HCT116 (cell line): ENCODE data around the gene LHX5. TPM values are rescaled to one million over a fixed set of nuclear protein-coding genes. Genes with fewer than 3 reads are reported as not detected.
A peak's percentile ranks its signal among the peaks of the same experiment; 100 is the strongest.

Experiments
- ATAC-seq: fragments of 200-7000 bp; cut with Tn5 transposase; 2 replicates; pipeline ENCODE4 v1.9.1; 2020; ENCODE audit warnings: mild to moderate bottlenecking, moderate library complexity
- BruUV-seq: library from RNA; stranded (reverse); fragments of 400-500 nt; replicated peaks from 2 replicates; lab custom pipeline; 2021; lab: Mats Ljungman, UMichigan
- CTCF ChIA-PET: fragments of 300-600 bp; sonication (Branson Sonifier 250); formaldehyde crosslinking; loops from one replicate; lab custom pipeline; 2021; ENCODE audit warnings: antibody characterized with exemption; lab: Charles Lee
- POLR2A ChIA-PET: fragments of 300-600, 350-600 bp; sonication (Branson Sonifier 250); formaldehyde crosslinking; loops from one replicate; lab custom pipeline; 2021; ENCODE audit warnings: antibody characterized with exemption; lab: Charles Lee
- RAD21 ChIA-PET, 2 experiments: fragments of 300-600 bp; sonication (Branson Sonifier 250); formaldehyde crosslinking; loops; one replicate each; lab custom pipeline; 2023; ENCODE audit warnings: low total read pairs in 2 of 2; ENCODE audit not compliant: uncharacterized antibody in 2 of 2, unreplicated experiment in 2 of 2, low non-redundant PET in 1 of 2; lab: Charles Lee
- DNase-seq: peaks from one replicate; pipeline ENCODE4 v3.0.0-alpha.2; 2010; ENCODE audit warnings: low read depth, low spot score
- H2AFZ ChIP-seq: fragments of 200-600 bp; shearing (Covaris generic), sonication (generic); 2 replicates; pipeline ENCODE4 v1.6.1; 2017; ENCODE audit warnings: low read depth, mixed run types, mixed read lengths, antibody characterized with exemption, low read length; ENCODE audit not compliant: poor library complexity, severe bottlenecking
- H3K27ac ChIP-seq: 2 replicates; pipeline ENCODE4 v1.5.1; 2012; ENCODE audit warnings: low read depth, low read length
- H3K27me3 ChIP-seq: fragments of 200-600 bp; sonication (generic); 2 replicates; pipeline ENCODE4 v1.6.1; 2016; ENCODE audit warnings: mixed run types, low read length, mixed read lengths; ENCODE audit not compliant: insufficient read depth
- H3K36me3 ChIP-seq, 2 experiments: fragments of 200-500 bp in 1 of 2; fragments of 200-600 bp in 1 of 2; sonication (Bioruptor generic) in 1 of 2; sonication (generic) in 1 of 2; 2 replicates each; pipeline versions ENCODE4 v1.5.1 to v1.6.1; 2014 to 2016; ENCODE audit warnings: low read length in 2 of 2, inconsistent platforms in 1 of 2, mixed read lengths in 1 of 2, mixed run types in 1 of 2; ENCODE audit not compliant: insufficient read depth in 2 of 2, control insufficient read depth in 1 of 2
- H3K4me1 ChIP-seq, 2 experiments: fragments of 200-600 bp in 1 of 2; sonication (generic) in 1 of 2; 2 replicates each; pipeline versions ENCODE4 v1.5.1 to v1.6.1; 2012 to 2017; ENCODE audit warnings: low read length in 2 of 2, inconsistent platforms in 1 of 2, mild to moderate bottlenecking in 1 of 2, mixed read lengths in 1 of 2, mixed run types in 1 of 2, moderate library complexity in 1 of 2; ENCODE audit not compliant: insufficient read depth in 2 of 2, control insufficient read depth in 1 of 2
- H3K4me2 ChIP-seq: fragments of 200-600 bp; sonication (generic); 2 replicates; pipeline ENCODE4 v1.6.1; 2017; ENCODE audit warnings: mixed run types, low read length, mixed read lengths
- H3K4me3 ChIP-seq, 2 experiments: fragments of 200-600 bp in 1 of 2; sonication (generic) in 1 of 2; replicated peaks in 1 of 2; 2 replicates each; pipeline ENCODE4 v1.5.1; 2011 to 2016; ENCODE audit warnings: low read length in 2 of 2, control low read depth in 1 of 2, low read depth in 1 of 2, mild to moderate bottlenecking in 1 of 2, mixed read lengths in 1 of 2, mixed run types in 1 of 2
- H3K79me2 ChIP-seq: fragments of 200-600 bp; sonication (generic); 2 replicates; pipeline ENCODE4 v1.6.1; 2017; ENCODE audit warnings: mild to moderate bottlenecking, mixed run types, low read length, moderate library complexity, mixed read lengths; ENCODE audit not compliant: insufficient read depth
- H3K9ac ChIP-seq: fragments of 200-600 bp; sonication (generic); 2 replicates; pipeline ENCODE4 v1.6.1; 2016; ENCODE audit warnings: low read length, mixed read lengths
- H3K9me2 ChIP-seq: fragments of 200-600 bp; sonication (generic), shearing (Covaris generic); 2 replicates; pipeline ENCODE4 v1.6.1; 2017; ENCODE audit warnings: mixed run types, mild to moderate bottlenecking, moderate library complexity; ENCODE audit not compliant: insufficient read depth
- H3K9me3 ChIP-seq, 2 experiments: fragments of 200-500 bp in 1 of 2; fragments of 200-600 bp in 1 of 2; sonication (Bioruptor generic) in 1 of 2; sonication (generic) in 1 of 2; 2 replicates each; pipeline ENCODE4 v1.6.1; 2014 to 2017; ENCODE audit warnings: low read length in 2 of 2, mixed read lengths in 2 of 2, inconsistent platforms in 1 of 2, low read depth in 1 of 2, mild to moderate bottlenecking in 1 of 2, mixed run types in 1 of 2, moderate library complexity in 1 of 2; ENCODE audit not compliant: control insufficient read depth in 1 of 2, insufficient read depth in 1 of 2
- H4K20me1 ChIP-seq: fragments of 200-600 bp; sonication (generic), shearing (Covaris generic); 2 replicates; pipeline ENCODE4 v1.6.1; 2017; ENCODE audit warnings: mixed run types, mild to moderate bottlenecking, moderate library complexity; ENCODE audit not compliant: insufficient read depth
- CEBPB ChIP-seq: IDR thresholded peaks from 2 replicates; pipeline ENCODE4 v1.6.1; 2012; ENCODE audit warnings: low read depth
- EZH2phosphoT487 ChIP-seq: fragments of 200-600 bp; IDR thresholded peaks from 2 replicates; pipeline ENCODE4 v1.6.1; 2018; ENCODE audit warnings: antibody characterized with exemption, borderline replicate concordance
- MAX ChIP-seq: IDR thresholded peaks from 2 replicates; pipeline ENCODE4 v1.6.1; 2012
- POLR2A ChIP-seq: IDR thresholded peaks from 2 replicates; pipeline ENCODE4 v1.7.0; 2011; ENCODE audit warnings: borderline replicate concordance; ENCODE audit not compliant: insufficient read depth, insufficient read length; ENCODE audit errors: extremely low read depth
- POLR2AphosphoS5 ChIP-seq: IDR thresholded peaks from 2 replicates; pipeline ENCODE4 v1.6.1; 2011; ENCODE audit warnings: mild to moderate bottlenecking, low read depth, low read length, moderate library complexity
- RAD21 ChIP-seq: IDR thresholded peaks from 2 replicates; pipeline ENCODE4 v1.6.1; 2012; ENCODE audit warnings: low read depth, mild to moderate bottlenecking
- ZFX ChIP-seq: fragments of 450-650 bp; IDR thresholded peaks from 2 replicates; pipeline ENCODE4 v1.6.1; 2017
- intact Hi-C: fragments of 100-400 bp; cut with micrococcal nuclease; formaldehyde crosslinking; loops from 2 replicates; pipeline ENCODE4 v1.10.0; 2022
- total RNA-seq: library from RNA; stranded (reverse); gene quantifications from one replicate; pipeline ENCODE4 v1.2.1, GENCODE V29; 2021; ENCODE audit not compliant: unreplicated experiment
- TF ChIP-seq, protein P1 (sequence below): IDR thresholded peaks from 2 replicates; pipeline ENCODE4 v1.6.1; 2012; ENCODE audit warnings: low read depth

Gene LHX5
- total RNA-seq, 1 experiment from 2014 or later, result 2.4 TPM

DNA sequence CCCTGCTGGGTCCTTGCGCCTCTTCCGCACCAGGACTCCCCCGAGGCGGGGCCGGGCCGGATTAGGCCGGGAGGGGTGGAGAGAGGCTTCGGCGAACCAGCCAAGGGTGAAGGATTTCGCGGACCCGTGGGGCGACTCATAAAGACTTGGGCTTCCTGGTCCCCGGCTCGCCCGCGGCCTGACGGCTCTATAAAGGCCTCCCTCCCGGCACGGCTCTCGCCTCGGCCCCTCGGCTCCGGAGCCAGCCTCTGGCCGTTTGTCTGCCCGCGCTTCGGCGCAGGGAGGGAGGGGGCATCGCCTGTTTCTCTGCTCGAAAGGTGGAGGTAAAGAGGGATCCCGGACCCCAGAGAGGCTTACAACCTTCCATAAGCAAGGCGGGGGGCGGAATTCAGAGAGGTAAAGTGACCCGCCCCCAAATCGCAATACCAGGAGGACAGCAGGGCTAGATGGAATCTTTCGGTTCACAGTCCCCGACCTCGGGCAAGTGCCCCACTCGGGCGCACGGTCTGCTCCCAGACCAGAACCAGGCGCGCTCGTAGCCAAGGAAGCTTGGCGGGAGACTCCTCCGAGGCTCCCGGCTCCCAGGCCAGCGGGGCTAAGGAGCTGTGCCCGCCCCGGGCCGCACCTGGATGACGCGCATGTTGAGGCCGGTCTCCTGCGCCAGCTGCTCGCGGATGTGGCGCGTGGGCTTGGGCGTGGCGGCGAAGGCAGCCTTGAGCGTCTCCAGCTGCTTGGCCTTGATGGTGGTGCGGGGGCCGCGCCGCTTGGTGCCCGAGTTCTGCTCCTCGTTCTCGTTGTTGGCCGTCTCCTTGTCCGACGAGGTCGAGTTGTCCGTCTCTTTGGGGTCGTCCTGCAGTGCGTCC lies 3.9 kb downstream of the LHX5 start:
- Histone ChIP-seq H4K20me1 (no peaks in the 10 kb centered on the region), H2AFZ (no peak overlapping the region), H3K4me3 (peak overlapping the region; percentile 53 to 68), H3K27ac (peak overlapping the region; percentile 40), H3K9ac (peak overlapping the region; percentile 74), H3K9me2 (no peaks in the 10 kb centered on the region), H3K9me3 (no peaks in the 10 kb centered on the region), H3K4me1 (peaks cover 4 to 14% of the 10 kb centered on the region in 2 experiments; a peak in 2 of 4 replicates), H3K79me2 (no peaks in the 10 kb centered on the region), H3K27me3 (peaks cover 4% of the 10 kb centered on the region; the same call in 1 of the 2 replicates), H3K4me2 (peak overlapping the region; percentile 83), H3K36me3 (no peaks in the 10 kb centered on the region)
- DNase-seq, result no peak
- TSS peak; percentile 69 for BruUV-seq
- RAD21 ChIA-PET, result no interaction called here
- peak; percentile 61 for TF ChIP-seq POLR2AphosphoS5
- peak; percentile 50; the same call in 1 of the 2 replicates for TF ChIP-seq ZFX
- peak; percentile 78 for TF ChIP-seq MAX
- no peak for TF ChIP-seq EZH2phosphoT487
- CTCF ChIA-PET, result no interaction called here
- ATAC-seq, result peak; percentile 76
- intact Hi-C loops, result no loop called here
- POLR2A ChIA-PET, result interaction anchor here (1.3 kb wide), 1 partner anchor 305 kb away, joined by 3 read pairs; no protein-coding TSS in a partner anchor

- peak; percentile 50 for ATAC-seq
- POLR2A ChIA-PET, result no interaction called here
- H3K4me3 ChIP-seq, result peak overlapping the region; percentile 53 to 68
These were observed 4.5 kb downstream of the LHX5 start for GRCh38 chr12:113467142-113467501.

More at GRCh38 chr12:113467142-113467501, 4.5 kb downstream of the LHX5 start:
- TF ChIP-seq CEBPB, result no peak
- TF ChIP-seq RAD21, result no peak
- TF ChIP-seq POLR2AphosphoS5, result peak; percentile 63
- TF ChIP-seq, protein P1, sequence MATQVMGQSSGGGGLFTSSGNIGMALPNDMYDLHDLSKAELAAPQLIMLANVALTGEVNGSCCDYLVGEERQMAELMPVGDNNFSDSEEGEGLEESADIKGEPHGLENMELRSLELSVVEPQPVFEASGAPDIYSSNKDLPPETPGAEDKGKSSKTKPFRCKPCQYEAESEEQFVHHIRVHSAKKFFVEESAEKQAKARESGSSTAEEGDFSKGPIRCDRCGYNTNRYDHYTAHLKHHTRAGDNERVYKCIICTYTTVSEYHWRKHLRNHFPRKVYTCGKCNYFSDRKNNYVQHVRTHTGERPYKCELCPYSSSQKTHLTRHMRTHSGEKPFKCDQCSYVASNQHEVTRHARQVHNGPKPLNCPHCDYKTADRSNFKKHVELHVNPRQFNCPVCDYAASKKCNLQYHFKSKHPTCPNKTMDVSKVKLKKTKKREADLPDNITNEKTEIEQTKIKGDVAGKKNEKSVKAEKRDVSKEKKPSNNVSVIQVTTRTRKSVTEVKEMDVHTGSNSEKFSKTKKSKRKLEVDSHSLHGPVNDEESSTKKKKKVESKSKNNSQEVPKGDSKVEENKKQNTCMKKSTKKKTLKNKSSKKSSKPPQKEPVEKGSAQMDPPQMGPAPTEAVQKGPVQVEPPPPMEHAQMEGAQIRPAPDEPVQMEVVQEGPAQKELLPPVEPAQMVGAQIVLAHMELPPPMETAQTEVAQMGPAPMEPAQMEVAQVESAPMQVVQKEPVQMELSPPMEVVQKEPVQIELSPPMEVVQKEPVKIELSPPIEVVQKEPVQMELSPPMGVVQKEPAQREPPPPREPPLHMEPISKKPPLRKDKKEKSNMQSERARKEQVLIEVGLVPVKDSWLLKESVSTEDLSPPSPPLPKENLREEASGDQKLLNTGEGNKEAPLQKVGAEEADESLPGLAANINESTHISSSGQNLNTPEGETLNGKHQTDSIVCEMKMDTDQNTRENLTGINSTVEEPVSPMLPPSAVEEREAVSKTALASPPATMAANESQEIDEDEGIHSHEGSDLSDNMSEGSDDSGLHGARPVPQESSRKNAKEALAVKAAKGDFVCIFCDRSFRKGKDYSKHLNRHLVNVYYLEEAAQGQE, result no peak
- peak; percentile 19 for TF ChIP-seq POLR2A
- ChIA-PET RAD21 (no interaction called here), CTCF (no interaction called here)
- Histone ChIP-seq H3K9ac (peak overlapping the region; percentile 74), H3K27ac (peak overlapping the region; percentile 40), H3K36me3 (no peaks in the 10 kb centered on the region), H2AFZ (no peak overlapping the region), H3K9me2 (no peaks in the 10 kb centered on the region), H3K79me2 (no peaks in the 10 kb centered on the region), H3K4me1 (peaks cover 5 to 15% of the 10 kb centered on the region in 2 experiments; a peak in 3 of 4 replicates), H3K4me2 (peak overlapping the region; percentile 83), H4K20me1 (no peaks in the 10 kb centered on the region), H3K9me3 (no peaks in the 10 kb centered on the region), H3K27me3 (peaks cover 4% of the 10 kb centered on the region; the same call in 1 of the 2 replicates)
- no peak for DNase-seq
- no TSS peak for BruUV-seq
- intact Hi-C loops, result no loop called here
